ENCODE results near the gene ZNF716. TPM values are rescaled to one million over a fixed set of nuclear protein-coding genes. Genes with fewer than 3 reads are reported as not detected.
"Not testable (repeated sequence)": the region's sequence is repeated elsewhere in the genome, so short reads cannot be mapped to it uniquely, and the experiment has no call there.

ZNF716 gene
- polyA plus RNA-seq, 3 donors = 0.03 to 0.06 (median 0.06) TPM

DNA sequence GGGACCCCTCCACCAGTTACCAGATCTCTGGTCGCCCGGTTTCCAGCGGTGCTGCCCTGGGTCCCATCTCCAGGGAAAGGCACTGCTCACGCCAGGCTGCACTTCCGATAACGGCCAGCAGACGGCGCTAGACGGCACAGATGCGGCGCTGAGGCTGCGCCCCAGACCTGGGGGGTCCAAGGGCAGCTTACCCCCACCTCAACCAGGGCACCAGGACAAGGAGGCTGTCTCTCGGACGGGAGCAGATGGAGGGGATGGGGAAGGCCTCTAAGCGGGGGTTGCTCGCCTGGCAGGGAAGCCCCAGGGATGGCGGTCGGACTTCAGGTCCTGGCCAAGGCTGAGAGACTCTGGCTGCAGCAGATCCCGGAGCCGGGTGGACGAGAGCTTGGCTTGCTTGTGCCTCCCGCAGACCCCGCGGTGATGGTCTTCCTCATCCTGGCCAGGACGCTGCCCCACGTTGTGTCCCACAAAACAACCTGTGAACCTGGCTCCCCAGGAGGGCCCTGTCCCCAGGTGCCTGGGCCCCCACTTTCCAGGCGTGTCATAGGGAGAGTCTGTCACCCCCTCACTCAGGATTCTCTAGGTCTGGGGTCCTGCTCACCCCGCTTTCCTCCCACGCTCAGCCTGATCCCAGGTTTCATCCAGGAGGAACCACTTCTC lies 23.9 kb upstream of the ZNF716 start:
- no peak for DNase-seq (ENCODE audit: low read depth in 3 of 3, low spot score in 2 of 3)

- no peak for DNase-seq (ENCODE audit: low read depth in 3 of 3, low spot score in 2 of 3)
Observed at GRCh38 chr7:57426629-57427003, 23.4 kb upstream of the ZNF716 start.

DNA sequence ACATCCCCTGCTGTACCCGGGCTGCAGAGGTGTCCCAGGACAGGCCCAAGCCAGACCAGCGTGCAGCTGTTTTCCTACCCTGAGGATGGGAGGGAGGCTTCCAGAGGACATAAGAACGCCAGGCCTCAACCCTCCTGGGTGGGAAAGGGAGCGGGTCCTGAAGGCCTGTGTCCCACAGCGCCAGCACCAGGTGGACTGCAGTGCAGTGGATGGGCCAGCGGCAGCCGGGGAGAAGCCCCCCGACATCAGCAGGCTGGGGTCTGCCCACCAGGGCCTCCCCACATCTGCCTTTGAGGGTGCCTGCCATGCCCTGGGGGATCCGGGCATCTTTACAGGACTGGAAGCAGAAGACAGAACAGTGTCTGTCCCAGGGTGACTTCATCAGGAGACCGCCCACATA lies 22.8 kb upstream of the ZNF716 start:
- DNase-seq (ENCODE audit: low read depth in 3 of 3, low spot score in 2 of 3) = no peak

- no peak for DNase-seq (ENCODE audit: low read depth in 3 of 3, low spot score in 2 of 3)
Observed at GRCh38 chr7:57427594-57427993, 22.4 kb upstream of the ZNF716 start.

- DNase-seq (ENCODE audit: low read depth in 3 of 3, low spot score in 2 of 3) = no peak
Observed at GRCh38 chr7:57432583-57432982, 17.4 kb upstream of the ZNF716 start.

DNA sequence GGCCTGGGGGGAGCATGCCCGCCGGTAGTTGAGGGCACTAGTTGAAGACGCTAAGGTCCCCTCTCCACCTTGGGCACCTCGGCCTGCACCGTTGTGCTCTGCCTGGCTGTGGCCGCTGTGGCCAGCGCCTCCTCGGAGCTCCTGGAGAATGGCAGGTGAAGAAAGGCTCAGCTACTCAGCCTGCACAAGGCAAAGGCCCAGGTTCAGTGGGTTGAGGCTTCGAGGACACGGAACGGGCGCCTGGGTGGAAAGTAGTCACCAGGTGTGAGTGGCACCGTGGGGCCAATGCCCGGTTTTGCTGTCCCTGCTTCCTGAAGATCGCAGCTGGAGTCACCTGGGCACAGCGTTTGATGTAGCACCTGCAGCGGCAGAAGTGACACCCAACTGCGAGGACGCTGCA lies 12.4 kb upstream of the ZNF716 start:
- no peak for DNase-seq (ENCODE audit: low read depth in 3 of 3, low spot score in 2 of 3)

DNA sequence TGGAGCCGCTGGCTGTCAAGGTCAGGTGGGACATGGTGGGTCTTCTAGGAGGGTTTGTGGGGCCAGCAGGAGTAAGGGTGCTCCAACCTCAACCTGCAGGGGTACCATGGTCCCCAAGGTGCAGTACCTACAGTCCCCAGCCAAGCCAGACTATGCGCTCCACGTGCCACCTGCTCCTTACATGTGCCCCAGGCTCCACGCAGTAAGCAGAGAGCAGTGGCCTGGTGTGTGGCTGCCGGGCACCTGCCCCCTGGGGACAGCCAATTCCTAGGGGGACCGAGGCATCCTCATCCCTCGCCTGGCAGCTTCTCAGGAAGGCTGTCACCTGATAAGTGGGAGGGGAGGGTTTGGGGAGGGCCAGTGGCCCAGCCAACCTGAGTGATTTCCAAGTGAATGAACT lies 11.7 kb upstream of the ZNF716 start:
- no peak for DNase-seq (ENCODE audit: low read depth in 3 of 3, low spot score in 2 of 3)

DNA sequence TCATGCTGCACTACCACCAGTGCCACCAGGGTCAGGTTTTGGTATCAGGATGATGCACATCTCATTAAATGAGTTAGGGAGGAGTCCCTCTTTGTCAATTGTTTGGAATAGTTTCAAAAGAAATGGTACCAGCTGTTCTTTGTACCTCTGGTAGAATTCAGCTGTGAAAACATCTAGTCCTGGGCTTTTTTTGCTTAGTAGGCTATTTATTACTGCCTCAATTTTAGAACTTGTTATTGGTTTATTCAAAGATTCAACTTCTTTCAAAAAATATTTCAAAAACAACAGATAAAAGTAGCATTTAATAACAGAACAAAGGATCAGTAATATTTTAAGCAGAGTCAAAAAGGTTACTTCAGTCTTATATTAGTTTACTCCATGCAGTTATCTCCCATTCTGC lies 6.4 kb upstream of the ZNF716 start:
- DNase-seq (ENCODE audit: low read depth in 3 of 3, low spot score in 2 of 3) = no peak

- not testable (repeated sequence) for DNase-seq (ENCODE audit: low read depth in 3 of 3, low spot score in 2 of 3)
Observed at GRCh38 chr7:57469186-57469828, 19.3 kb downstream of the ZNF716 start.

DNA sequence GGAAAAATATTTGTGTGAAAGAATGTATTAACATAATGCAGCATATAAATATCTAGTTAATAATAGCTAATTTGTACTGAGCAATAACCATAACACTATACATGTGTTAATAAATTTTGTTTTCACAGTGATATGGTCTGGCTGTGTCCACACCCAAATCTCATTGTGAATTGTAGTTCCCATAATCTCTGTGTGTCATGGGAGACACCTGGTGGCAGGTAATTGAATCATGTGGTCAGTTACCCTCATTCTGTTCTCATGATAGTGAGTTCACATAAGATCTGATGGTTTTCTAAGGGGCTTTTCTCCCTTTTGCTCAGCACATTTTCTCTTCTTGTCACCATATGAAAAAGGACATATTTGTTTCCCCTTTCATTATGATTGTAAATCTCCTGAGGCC lies 30.3 kb downstream of the ZNF716 start:
- not testable (repeated sequence) for DNase-seq (ENCODE audit: low read depth in 3 of 3, low spot score in 2 of 3)

DNA sequence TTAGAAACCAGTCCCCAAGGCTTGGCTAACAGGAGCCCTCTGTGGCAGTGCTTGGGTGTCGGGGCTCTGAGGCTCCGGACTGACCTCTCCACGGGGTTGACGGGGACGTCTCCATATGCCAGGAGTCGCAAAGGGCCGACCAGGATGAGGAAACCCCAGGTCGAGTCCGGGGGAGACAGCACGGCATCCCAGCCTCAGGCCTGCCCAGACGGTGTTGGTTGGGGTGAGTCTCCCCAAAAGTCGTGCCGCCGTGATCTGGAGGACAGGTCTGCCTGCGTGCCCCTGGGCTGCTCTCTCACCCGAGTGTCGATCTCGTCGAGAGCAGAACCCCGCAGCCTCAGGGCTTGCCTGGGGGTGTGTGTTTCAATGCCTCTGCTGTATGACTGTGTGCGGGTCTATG lies 35.0 kb downstream of the ZNF716 start:
- DNase-seq (ENCODE audit: low read depth in 3 of 3, low spot score in 2 of 3) = not testable (repeated sequence)

- no peak for DNase-seq (ENCODE audit: low read depth in 3 of 3, low spot score in 2 of 3)
Observed at GRCh38 chr7:57487957-57488356, 38.0 kb downstream of the ZNF716 start.

- not testable (repeated sequence) for DNase-seq (ENCODE audit: low read depth in 3 of 3, low spot score in 2 of 3)
Observed at GRCh38 chr7:57495111-57495510, 45.1 kb downstream of the ZNF716 start.

- DNase-seq (ENCODE audit: low read depth in 3 of 3, low spot score in 2 of 3) = no peak
Observed at GRCh38 chr7:57496395-57496794, 46.4 kb downstream of the ZNF716 start.

DNA sequence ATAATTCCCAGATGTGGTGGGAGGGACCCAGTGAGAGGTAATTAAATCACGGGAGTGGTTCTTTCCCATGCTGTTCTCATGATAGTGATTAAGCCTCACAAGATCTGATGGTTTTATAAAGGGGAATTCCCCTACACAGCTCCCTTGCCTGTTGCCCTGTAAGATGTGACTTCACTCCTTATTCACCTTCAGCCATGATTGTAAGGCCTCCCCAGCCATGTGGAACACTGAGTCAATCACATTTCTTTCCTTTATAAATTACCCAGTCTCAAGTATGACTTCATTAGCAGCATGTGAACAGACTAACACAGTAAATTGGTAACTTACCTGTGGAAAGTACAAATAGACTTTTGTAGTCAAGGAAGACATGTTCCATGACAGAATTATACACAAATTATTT lies 55.2 kb downstream of the ZNF716 start:
- DNase-seq (ENCODE audit: low read depth in 3 of 3, low spot score in 2 of 3) = no peak
